NCI-H446 treated with DMSO at 0.1 percent for 48 hours (cell line): Measurements from ENCODE around the gene KANTR.
A peak's percentile ranks its signal among the peaks of the same experiment; 100 is the strongest.

ENCODE experiments used
- DNase-seq: peaks from one replicate; lab custom pipeline; 2025; lab: John Stamatoyannopoulos, UW

Gene KANTR, protein sequence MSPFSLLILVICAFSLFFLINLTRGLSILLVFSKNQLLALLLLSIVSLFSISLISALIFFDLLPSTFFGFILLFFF

DNA sequence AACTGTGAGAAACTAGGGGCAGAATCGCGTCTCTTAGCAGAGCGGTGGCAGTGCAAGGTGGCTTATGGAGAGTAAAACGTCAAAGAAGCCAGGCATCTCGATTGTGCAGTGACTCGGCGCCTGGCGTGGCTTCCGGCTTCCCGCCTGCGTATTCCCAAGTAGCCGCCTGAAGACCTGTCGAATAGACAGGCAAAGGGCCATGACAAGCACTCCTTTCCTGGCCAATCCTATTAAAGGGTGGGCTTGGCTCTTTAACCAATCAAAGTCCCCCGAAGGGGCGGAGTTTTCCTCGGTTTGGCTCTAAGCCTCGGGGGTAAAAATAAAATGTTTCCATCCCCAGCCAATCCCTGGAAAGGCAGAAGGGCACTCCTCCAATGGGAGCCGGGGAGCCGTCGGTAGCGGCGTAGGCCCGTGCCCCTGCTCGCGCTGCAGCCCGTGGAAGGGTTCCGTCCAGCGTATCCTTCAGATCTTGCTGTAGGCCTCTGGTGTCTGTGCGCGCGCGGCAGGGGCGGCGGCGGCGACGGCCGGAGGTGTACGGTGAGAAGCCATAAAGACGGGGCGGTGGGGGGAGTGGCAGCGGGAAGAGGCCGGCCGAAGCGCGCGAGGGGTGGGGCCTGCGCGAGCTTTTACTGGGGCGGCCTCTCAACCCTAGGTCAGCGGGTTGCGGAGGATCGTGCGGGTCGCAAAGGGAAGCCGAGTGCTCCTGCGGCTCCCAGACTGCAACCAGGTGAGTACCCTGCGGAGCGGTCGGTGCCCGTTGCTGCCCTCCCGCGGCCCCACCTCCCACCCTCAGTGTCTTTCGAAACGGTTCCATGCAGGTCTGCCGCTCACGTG lies at the start of gene KANTR:
KANTR (plus strand) TSS at position 395 of the 834 bp plus-strand sequence. CDS start 30,131 bp downstream, outside the sequence.
- peak; percentile 94 for DNase-seq

- no peak for DNase-seq
These were observed 48.9 kb upstream of the KANTR start for GRCh38 chrX:53044995-53045394.

GRCh38 chrX:53047228-53047627 lies 46.7 kb upstream of the KANTR start:
- no peak for DNase-seq

DNA sequence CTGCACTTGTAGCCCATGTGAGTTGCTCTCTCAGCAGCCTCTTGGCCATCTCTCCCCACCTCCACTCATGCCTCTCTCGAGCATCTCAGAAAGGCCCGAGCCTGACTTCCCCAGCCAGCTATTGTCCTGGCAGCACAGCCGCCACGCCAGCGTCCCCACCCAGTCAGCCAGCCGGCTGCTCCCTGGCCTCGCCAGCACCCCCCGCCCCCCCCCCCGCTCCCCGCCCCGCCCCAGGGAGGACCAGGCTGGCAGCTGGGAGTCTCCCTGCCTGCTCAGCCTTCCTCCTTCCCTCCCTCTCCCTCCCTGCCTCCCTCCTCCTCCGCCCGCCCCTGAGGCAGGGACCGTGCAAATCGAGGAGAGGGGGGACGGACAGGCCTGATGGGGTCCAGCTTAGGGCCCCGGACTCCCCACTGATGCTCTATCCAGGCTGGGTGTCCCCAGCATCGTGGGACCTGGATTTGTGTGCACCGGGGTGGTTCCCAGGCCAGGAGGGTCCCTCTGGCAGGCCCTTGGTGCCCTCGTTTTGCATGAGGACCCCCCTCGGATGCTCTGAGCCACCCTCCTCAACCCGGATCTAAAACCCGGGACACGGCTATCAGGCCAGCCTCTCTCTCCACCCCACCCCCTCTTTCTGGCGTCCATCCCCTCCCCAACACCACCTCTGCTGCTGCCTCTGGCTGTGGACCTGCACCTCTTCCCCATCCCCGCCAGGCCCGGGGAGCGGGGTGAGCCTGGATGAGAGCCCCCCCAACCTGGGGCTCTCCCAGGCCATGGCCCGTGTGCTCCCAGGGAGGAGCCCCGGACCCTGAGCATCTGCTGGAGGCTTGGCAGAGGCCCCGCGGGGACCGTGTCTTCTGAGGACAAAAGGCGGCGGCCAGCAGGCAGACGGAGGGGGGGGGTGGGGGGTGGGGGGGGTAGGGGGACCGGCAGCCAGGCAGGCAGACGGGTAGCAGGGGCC lies 45.5 kb upstream of the KANTR start, which contains the start of gene GPR173:
GPR173 (plus strand) TSS at position 621 of the 958 bp plus-strand sequence. CDS start 27,833 bp downstream, outside the sequence.
- peak; percentile 37 for DNase-seq

DNA sequence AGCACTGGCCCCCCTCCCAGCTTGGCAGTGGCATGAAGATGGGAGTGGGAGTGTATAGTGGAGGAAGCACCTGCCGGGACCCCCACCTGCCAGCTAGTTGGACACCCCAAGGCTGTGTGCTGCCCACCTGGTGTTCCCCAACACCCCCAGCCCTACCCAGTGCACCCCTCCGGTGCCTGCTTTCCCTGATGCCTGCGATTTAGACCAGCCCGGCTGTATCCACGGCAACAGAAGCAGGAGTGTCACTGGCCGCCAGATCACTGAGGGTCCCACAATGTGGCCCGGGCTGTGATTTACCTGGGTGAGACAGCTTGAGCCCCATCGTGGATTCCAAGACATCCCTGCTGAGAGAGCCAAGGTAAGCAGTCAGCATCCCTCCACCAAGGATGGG lies 44.8 kb upstream of the KANTR start:
- DNase-seq = no peak

GRCh38 chrX:53050841-53051240 lies 43.1 kb upstream of the KANTR start:
- DNase-seq = no peak

GRCh38 chrX:53055244-53055849 lies 38.6 kb upstream of the KANTR start:
- no peak for DNase-seq

- no peak for DNase-seq
These were observed 37.6 kb upstream of the KANTR start for GRCh38 chrX:53056292-53056691.

- DNase-seq = no peak
These were observed 28.8 kb upstream of the KANTR start for GRCh38 chrX:53065104-53065503.

DNA sequence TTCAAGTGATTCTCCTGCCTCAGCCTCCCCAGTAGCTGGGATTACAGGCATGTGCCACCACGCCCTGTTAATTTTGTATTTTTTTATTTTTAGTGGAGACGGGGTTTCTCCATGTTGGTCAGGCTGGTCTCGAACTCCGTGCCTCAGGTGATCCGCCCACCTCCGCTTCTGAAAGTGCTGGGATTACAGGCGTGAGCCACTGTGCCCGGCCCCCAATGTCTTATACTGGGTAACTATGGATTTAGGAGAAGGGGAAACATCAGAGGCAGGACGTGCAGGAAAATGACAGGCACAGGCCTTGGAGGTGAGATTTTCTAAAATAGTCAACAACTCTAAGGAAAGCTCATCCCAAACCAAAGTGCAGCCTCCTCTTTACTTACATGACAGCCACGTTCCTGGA lies 22.9 kb upstream of the KANTR start:
- DNase-seq = no peak

DNA sequence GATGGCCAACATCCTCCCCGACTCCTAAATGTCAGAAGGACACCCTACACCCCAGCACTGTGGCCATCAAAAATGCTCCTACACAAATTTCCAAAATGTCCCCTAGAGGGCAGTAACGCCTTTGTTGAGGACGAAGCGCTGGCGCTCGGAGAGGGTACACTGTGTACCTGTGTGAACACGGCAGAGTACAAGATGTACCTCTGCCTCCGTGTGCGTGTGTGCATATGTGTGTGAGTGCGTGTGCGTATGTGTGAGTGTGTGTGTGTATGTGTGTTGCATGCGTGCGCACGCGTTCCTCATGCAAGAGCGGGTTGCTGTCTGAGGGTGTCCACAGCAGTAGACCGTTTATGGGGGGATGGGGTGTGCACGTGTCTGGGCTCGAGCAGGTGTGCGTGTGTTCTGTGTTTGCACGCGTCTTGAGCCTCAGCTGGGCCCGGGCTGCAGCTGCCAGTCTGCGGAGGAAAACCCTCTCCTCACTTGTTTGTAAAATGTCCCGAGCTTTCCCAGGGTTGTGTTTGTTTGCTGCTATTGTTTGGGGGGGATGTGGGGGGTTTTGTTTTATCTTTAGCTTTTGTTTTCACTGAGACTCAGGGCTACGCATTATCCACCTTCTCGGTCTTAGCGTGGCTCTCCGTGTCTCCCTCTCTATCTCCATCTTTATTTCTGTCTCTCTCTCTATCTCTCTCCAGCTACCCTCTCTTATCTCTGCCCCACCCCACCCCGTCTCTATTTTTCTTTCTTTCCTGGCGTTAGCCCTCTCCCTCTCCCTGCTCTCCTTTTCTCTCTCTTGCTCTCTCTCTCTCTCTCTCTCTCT lies 22.1 kb upstream of the KANTR start:
- peak; percentile 40 for DNase-seq

GRCh38 chrX:53072418-53073114 lies 21.4 kb upstream of the KANTR start:
- DNase-seq = no peak

DNA sequence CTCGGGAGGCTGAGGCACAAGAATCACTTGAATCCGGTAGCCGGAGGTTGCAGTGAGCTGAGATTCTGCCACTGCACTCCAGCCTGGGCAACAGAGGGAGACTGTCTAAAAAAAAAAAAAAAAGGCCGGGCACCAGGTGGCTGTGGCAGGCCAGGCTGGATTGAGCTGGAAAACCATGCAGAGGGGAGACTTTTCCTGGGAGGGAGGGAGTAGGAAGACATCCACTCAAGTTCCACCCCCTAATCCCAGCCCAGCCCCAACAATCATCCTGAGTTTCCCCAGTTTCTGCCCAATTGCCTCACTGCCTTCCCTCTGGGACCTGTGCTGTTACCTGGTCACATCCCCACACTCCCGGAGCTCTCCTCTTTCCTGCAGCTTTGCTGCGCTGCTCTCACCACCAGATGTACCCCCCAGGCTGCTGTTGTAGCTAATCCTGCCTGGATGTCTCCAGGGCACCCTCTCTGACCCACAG lies 20.8 kb upstream of the KANTR start:
- DNase-seq = no peak

DNA sequence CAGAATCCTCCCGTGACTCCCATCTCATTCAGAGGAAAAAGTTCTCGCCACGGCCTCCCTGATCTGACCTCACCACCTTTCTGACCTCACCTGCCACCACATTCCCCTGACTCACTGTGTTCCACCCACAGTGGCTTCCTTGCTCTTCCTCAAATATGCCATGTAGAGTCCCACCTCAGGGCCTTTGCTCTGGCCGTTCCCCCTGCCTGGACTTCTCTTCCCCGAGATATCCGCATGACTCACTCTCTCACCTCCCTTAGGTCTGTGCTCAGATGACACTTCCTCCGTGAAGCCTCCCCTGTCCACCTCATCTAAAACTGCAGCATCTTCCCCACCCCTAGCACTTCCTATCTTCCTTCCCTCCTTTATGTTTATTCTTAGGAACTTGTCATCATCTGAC lies 18.9 kb upstream of the KANTR start:
- DNase-seq = no peak

DNA sequence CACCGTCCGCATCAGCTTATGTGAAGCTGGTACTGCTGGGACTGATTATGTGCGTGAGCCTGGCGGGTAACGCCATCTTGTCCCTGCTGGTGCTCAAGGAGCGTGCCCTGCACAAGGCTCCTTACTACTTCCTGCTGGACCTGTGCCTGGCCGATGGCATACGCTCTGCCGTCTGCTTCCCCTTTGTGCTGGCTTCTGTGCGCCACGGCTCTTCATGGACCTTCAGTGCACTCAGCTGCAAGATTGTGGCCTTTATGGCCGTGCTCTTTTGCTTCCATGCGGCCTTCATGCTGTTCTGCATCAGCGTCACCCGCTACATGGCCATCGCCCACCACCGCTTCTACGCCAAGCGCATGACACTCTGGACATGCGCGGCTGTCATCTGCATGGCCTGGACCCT lies 17.3 kb upstream of the KANTR start:
- DNase-seq = no peak

- DNase-seq = no peak
These were observed 16.4 kb upstream of the KANTR start for GRCh38 chrX:53077207-53078197.

DNA sequence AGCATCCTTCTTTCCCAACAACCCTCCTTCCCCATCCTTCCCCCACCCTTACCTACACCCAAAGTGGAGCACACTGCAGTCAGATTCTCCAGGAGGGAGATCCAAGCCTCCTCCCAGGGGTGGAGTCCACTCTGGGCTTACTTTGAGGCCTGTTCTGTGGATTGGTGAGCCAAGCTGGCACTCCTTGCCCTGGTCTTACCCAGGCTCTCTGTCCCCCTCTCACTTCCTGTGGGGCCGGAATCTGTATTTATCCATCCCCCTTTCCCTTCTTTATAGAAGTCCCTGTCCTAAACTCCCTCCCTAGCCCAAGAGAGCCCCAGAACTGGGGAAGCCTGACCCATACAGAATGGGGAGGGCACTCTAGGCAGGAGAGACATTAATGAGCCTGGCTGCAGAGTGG lies 15.0 kb upstream of the KANTR start:
- no peak for DNase-seq

- no peak for DNase-seq
These were observed 13.0 kb upstream of the KANTR start for GRCh38 chrX:53080628-53081580.
